ENCODE measurements around the gene GAMT.

GRCh38 chr19:1370579-1371361 lies 30.6 kb downstream of the GAMT start:
- TF ChIP-seq CTCF (conservative IDR thresholded peaks at IDR 0.05 in 1 of 2, IDR thresholded peaks at IDR 0.05 in 1 of 2; ENCODE audit: low read depth in 1 of 2, low read length in 2 of 2) (no peak), EZH2 (IDR thresholded peaks at IDR 0.05; ENCODE audit: low read length, missing control alignments) (no peak)
